ENCODE data around the gene TPT1. TPM values are rescaled to one million over a fixed set of nuclear protein-coding genes. Genes with fewer than 3 reads are reported as not detected.

TPT1 gene
- polyA plus RNA-seq, 3 donors, result 2,102 to 5,638 (median 2,493) TPM

DNA sequence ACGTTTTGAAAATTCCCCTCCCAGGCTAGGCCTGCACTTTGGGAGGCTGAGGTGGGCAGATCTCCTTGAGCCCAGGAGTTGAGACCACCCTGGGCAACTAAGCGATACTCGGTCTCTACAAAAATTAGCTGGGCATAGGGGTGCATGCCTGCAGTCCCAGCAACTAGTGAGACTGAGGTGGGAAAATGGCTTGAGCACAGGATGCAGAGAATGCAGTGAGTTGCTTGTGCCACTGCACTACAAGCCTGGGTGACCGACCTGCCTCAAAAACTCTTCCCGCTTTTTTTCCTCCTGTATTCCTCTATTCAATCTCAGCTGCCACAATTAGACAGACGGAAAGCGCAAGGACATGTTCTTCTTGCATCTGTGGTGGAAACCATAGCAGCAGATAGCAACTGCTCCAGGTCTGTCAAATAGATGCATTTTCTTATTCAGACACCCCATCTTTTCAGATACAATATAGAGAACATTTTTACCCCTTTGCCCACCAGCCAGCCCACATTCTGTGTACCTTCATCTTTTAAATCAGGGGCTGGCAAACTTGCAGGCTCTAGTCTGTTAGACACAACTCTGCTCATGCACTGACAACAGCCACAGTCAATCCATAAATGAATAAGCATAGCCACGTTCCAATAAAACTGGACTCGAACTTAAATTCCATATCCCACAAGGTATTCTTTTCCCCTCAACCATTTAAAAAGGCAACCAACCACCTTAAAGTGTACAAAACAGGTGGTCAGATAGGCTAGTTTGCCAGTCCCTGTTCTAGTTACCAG lies 4.8 kb downstream of the TPT1 start:
- intact Hi-C loops (cut with micrococcal nuclease), result loop anchor here in 1 of 2 donors (5.0 to 10.0 kb wide), 2 partner anchors 36 to 709 kb away; no protein-coding TSS in a partner anchor
- Histone ChIP-seq H4K20me1 (ENCODE audit: insufficient read depth, low read length) (peaks cover 83% of the 10 kb centered on the region), H3K9me3 (replicated peaks in 1 of 2; ENCODE audit: control insufficient read depth in 1 of 2, insufficient read depth in 1 of 2, low read length in 2 of 2) (no peaks in the 10 kb centered on the region), H3K27ac (ENCODE audit: low read depth in 1 of 2, low read length in 2 of 2) (no peak overlapping the region), H3K4me2 (replicated peaks; ENCODE audit: extremely low read depth, low read length, poor library complexity, severe bottlenecking) (peak overlapping the region; percentile 7), H3K36me3 (replicated peaks in 1 of 2; ENCODE audit: control insufficient read depth in 1 of 2, insufficient read depth in 2 of 2, low read length in 2 of 2) (peaks cover 47 to 49% of the 10 kb centered on the region in 2 donors), H3K9ac (ENCODE audit: insufficient read depth, low read length, poor library complexity, severe bottlenecking) (no peak overlapping the region), H3K4me3 (replicated peaks in 1 of 3; ENCODE audit: low read depth in 2 of 3, low read length in 3 of 3) (no peak overlapping the region), H3K27me3 (ENCODE audit: control insufficient read depth in 2 of 2, insufficient read depth in 2 of 2, low read length in 2 of 2) (no peaks in the 10 kb centered on the region), H2AFZ (ENCODE audit: insufficient read depth, low read depth, low read length, poor library complexity, severe bottlenecking) (no peak overlapping the region), H3K4me1 (ENCODE audit: control insufficient read depth in 1 of 2, insufficient read depth in 2 of 2, low read length in 2 of 2) (peaks cover 85 to 91% of the 10 kb centered on the region in 2 donors), H3K79me2 (ENCODE audit: insufficient read depth, low read length) (peaks cover 75% of the 10 kb centered on the region)
- Mint-ChIP-seq H3K27ac (peak overlapping the region in 2 of 7 donors; percentile 3 to 20), H3K4me3 (no peak overlapping the region), H3K9me3 (peaks cover 0 to 5% (median 0%) of the 10 kb centered on the region in 7 donors), H3K27me3 (ENCODE audit: low read depth in 3 of 3) (no peaks in the 10 kb centered on the region), H3K36me3 (peaks cover 64 to 71% of the 10 kb centered on the region in 2 donors), H3K4me1 (peaks cover 88% of the 10 kb centered on the region)
- no peak for TF ChIP-seq CTCF (IDR thresholded peaks at IDR 0.05)
- WGBS (ENCODE audit: insufficient coverage), result 84% methylated on average over 6 of the region's 9 CpGs
- no peak for DNase-seq

DNA sequence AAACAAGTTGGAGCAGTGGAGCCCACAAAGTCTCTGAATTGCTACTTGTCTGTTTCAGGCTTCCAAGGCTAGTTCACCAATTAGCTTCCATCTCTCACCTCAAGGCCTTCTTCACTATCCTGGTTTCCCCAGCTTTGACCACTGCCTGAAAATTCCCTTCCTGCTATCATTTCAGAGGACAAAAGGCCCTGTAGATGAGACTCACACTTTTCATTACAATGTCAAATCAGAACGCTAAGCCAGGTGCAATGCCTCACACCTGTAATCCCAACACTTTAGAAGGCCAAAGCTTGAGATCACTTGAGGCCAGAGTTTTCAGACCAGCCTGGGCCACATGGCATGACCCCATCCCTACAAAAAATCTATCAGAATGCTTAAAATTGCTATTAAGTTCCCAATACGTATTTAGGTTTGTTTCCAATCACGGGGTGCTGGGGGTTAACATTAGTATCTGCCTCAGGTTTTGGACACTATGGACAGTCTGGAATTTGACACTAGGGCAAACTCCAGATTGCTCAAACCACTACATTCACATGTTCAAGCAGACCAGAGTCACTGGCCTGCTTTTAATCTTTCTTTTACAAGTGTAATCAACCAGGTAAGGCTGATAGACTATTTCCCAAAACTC lies 5.5 kb downstream of the TPT1 start:
- Mint-ChIP-seq H3K27ac (peak overlapping the region in 3 of 7 donors; percentile 34 to 65 (median 49)), H3K9me3 (peaks cover 0 to 3% (median 0%) of the 10 kb centered on the region in 7 donors), H3K27me3 (ENCODE audit: low read depth in 3 of 3) (peaks cover 0 to 2% (median 0%) of the 10 kb centered on the region in 3 donors), H3K4me3 (no peak overlapping the region), H3K4me1 (peaks cover 95% of the 10 kb centered on the region), H3K36me3 (peaks cover 64 to 71% of the 10 kb centered on the region in 2 donors)
- no peak overlapping the region for H2AFZ ChIP-seq (ENCODE audit: insufficient read depth, low read depth, low read length, poor library complexity, severe bottlenecking)
- no peak overlapping the region for H3K27ac ChIP-seq (ENCODE audit: low read depth in 1 of 2, low read length in 2 of 2)
- H3K9me3 ChIP-seq (replicated peaks in 1 of 2; ENCODE audit: control insufficient read depth in 1 of 2, insufficient read depth in 1 of 2, low read length in 2 of 2), result no peaks in the 10 kb centered on the region
- no peak for TF ChIP-seq CTCF (IDR thresholded peaks at IDR 0.05)
- H3K4me1 ChIP-seq (ENCODE audit: control insufficient read depth in 1 of 2, insufficient read depth in 2 of 2, low read length in 2 of 2), result peaks cover 92 to 98% of the 10 kb centered on the region in 2 donors
- WGBS (ENCODE audit: insufficient coverage), result 100% methylated on average over 2 of the region's 3 CpGs
- no peaks in the 10 kb centered on the region for H3K27me3 ChIP-seq (ENCODE audit: control insufficient read depth in 2 of 2, insufficient read depth in 2 of 2, low read length in 2 of 2)
- intact Hi-C loops (cut with micrococcal nuclease), result loop anchor here in 1 of 2 donors (5.0 to 10.0 kb wide), 2 partner anchors 37 to 709 kb away; no protein-coding TSS in a partner anchor
- peak overlapping the region in 1 of 3 experiments; percentile 4 for H3K4me3 ChIP-seq (replicated peaks in 1 of 3; ENCODE audit: low read depth in 2 of 3, low read length in 3 of 3)
- peaks cover 74% of the 10 kb centered on the region for H3K79me2 ChIP-seq (ENCODE audit: insufficient read depth, low read length)
- peak overlapping the region; percentile 12 for H3K4me2 ChIP-seq (replicated peaks; ENCODE audit: extremely low read depth, low read length, poor library complexity, severe bottlenecking)
- DNase-seq, result no peak
- H3K9ac ChIP-seq (ENCODE audit: insufficient read depth, low read length, poor library complexity, severe bottlenecking), result no peak overlapping the region
- peaks cover 79% of the 10 kb centered on the region for H4K20me1 ChIP-seq (ENCODE audit: insufficient read depth, low read length)
- H3K36me3 ChIP-seq (replicated peaks in 1 of 2; ENCODE audit: control insufficient read depth in 1 of 2, insufficient read depth in 2 of 2, low read length in 2 of 2), result peaks cover 47 to 49% of the 10 kb centered on the region in 2 donors
